Bronchial smooth muscle cell (primary cell): Measurements from ENCODE around the gene STIM1. TPM values are rescaled to one million over a fixed set of nuclear protein-coding genes. Genes with fewer than 3 reads are reported as not detected.

Experiments used
- total RNA-seq: library from RNA; depleted of rRNA; stranded (reverse); fragments of >200 nt; gene quantifications from 2 replicates; pipeline ENCODE4 v1.2.1, GENCODE V29; 2014

Gene STIM1
- total RNA-seq: 26.3 and 56.6 TPM in 2 replicates

DNA sequence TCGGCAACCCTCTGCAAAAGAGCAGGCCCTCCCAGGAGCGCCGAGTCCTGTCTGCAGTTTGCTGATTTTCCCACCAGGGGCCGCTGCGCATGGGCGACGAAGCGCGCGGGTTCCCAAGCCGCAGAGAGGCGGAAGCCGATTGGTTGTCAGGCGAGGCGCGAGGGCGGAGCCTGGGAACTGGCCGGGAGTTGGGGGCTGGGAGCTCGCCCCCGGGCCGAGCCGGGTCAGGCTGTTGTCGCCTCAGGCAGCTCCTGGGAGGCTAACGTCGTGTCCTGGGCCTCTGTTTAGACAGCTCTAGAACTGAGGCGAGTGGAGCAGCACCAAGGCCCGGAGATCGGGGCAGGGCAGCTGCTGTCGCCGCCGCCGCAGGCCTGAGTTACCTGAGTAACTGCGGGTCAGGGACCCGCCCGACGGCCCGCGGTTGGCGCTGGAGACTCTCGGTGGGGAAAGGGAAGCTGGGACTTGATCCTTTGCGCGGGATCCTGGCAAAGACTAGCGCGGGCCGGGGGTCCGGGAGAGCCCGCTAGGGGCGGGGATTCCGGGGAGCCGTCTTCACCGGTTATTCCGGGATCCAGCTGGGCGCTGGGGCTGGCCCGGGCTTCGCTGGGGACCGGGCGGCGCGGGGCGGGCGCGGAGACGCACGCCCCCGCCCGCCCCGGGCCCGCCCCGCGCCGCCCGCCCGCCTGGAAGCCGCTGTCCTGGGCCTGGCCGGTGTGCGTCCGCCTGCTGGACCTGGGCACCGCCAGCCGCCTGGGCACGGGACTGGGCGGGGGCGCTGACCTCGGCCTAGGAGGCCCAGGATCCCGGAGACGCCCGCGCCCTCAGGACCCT, at the start of gene STIM1:
STIM1 (plus strand) TSS at position 688 of the 831 bp plus-strand sequence. CDS start 607 bp downstream, outside the sequence.

GRCh38 chr11:3807909-3808860, 47.3 kb upstream of the STIM1 start, which contains the start of gene PGAP2:
PGAP2 (plus strand) TSS chr11:3808560; CDS start chr11:3811260, 2,700 bp downstream.

GRCh38 chr11:3840870-3841425, 14.5 kb upstream of the STIM1 start, which contains the start of gene RHOG:
RHOG (minus strand) TSS chr11:3840959; CDS start chr11:3828138, 12,821 bp downstream.

GRCh38 chr11:4094348-4095291, 239.2 kb downstream of the STIM1 start, which contains the start of gene RRM1:
RRM1 (plus strand) TSS chr11:4094799; CDS start chr11:4095013, 214 bp downstream.

Other genes starting within 250 kb of the STIM1 start
- 0.16 and 0.34 TPM in 2 replicates for gene ART5, start 213.7 kb upstream of the STIM1 start, total RNA-seq
- gene ART1, start 210.5 kb upstream of the STIM1 start, total RNA-seq: not detected in 2 replicates
- 0.43 and 0.47 TPM in 2 replicates for gene CHRNA10, start 184.3 kb upstream of the STIM1 start, total RNA-seq
- 52.9 and 61.0 TPM in 2 replicates for gene NUP98, start 58.1 kb upstream of the STIM1 start, total RNA-seq
- gene PGAP2, start 47.1 kb upstream of the STIM1 start, total RNA-seq: 11.7 and 17.2 TPM in 2 replicates
- gene RHOG, start 14.7 kb upstream of the STIM1 start, total RNA-seq: 7.2 and 8.4 TPM in 2 replicates
- 42.0 and 66.7 TPM in 2 replicates for gene RRM1, start 239.1 kb downstream of the STIM1 start, total RNA-seq